IPS-18a (cell line): ENCODE results near the gene PYM1.

Experiments
- H3K27ac ChIP-seq: one replicate; pipeline ENCODE4 v1.5.1; 2013; ENCODE audit warnings: low read length
- H3K27me3 ChIP-seq: one replicate; pipeline ENCODE4 v1.6.1; 2013; ENCODE audit warnings: mild to moderate bottlenecking, low read length; ENCODE audit not compliant: control insufficient read depth, insufficient read depth
- H3K36me3 ChIP-seq: one replicate; pipeline ENCODE4 v1.6.1; 2013; ENCODE audit warnings: low read depth, low read length; ENCODE audit not compliant: control insufficient read depth
- H3K4me1 ChIP-seq: one replicate; pipeline ENCODE4 v1.6.1; 2013; ENCODE audit warnings: low read depth, low read length; ENCODE audit not compliant: control insufficient read depth
- H3K4me3 ChIP-seq: one replicate; pipeline ENCODE4 v1.5.1; 2013; ENCODE audit warnings: low read length
- H3K9ac ChIP-seq: one replicate; pipeline ENCODE4 v1.6.1; 2013; ENCODE audit warnings: mild to moderate bottlenecking, low read length, moderate library complexity
- H3K9me3 ChIP-seq: one replicate; pipeline ENCODE4 v1.6.1; 2013; ENCODE audit warnings: low read depth, low read length; ENCODE audit not compliant: control insufficient read depth

The PYM1 gene

DNA sequence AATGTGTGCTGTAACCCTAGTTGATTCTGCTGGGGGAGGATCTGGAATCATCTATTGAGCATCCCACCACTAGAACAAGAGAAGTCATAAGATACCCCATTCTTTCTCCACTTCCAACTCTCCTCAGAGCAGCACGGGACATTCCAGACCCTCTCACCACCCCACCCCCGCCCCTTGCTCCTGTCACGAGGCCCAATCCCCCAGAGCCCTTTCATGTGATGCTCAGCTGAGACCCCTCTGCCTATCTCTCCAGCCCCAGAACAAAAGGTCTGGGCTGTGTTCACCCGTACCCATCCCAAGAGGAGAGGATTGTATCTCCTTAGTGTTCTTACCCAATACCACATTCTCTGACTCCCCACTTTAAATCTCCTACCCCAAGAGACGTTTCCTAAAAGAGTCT lies 37.5 kb upstream of the PYM1 start:
- Histone ChIP-seq H3K9ac (peak overlapping the region; percentile 79), H3K9me3 (no peaks in the 10 kb centered on the region), H3K36me3 (peaks cover 22% of the 10 kb centered on the region), H3K27ac (peak overlapping the region; percentile 40), H3K4me1 (peaks cover 13% of the 10 kb centered on the region), H3K27me3 (no peaks in the 10 kb centered on the region), H3K4me3 (peak overlapping the region; percentile 88)

- Histone ChIP-seq H3K36me3 (peaks cover 11% of the 10 kb centered on the region), H3K9ac (no peak overlapping the region), H3K27ac (no peak overlapping the region), H3K4me1 (peaks cover 13% of the 10 kb centered on the region), H3K4me3 (no peak overlapping the region), H3K9me3 (no peaks in the 10 kb centered on the region), H3K27me3 (no peaks in the 10 kb centered on the region)
Observed at GRCh38 chr12:55963760-55964159, 36.1 kb upstream of the PYM1 start.

DNA sequence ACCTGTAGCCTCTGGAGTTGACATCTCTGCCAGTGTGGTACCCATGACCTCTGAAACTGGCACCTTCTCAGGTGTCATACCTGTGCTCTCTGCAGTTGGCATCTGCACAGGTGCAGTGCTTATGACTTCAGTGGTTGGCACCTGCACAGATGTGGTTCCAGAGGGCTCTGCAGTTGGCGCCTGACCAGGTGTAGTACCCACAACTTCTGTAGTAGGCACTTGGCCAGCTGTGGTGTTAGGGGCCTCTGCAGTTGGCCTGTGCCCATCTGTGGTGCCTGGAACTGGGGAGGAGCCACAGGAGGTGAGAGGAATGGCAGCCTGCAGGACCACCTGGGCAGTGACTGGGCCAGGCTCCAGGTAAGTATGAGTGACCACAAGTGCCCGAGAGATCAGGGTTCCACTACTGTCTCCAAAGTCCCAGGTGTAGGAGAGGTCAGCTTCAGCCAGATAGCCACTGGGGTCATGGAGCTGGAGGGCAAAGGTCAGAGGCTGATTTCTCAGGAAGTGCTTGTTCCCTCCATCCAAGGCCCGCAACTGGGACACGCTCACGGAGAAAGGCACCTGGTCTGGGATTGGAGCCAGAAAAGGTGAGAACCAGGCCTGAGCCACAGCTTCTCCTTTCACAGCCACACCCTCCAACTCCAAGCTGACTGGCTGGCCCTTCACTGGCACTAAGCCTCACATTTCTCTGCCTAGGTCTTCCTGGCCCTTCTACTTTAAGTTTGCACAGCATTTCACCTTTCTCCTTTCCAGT lies 29.6 kb upstream of the PYM1 start:
- Histone ChIP-seq H3K27ac (no peak overlapping the region), H3K27me3 (no peaks in the 10 kb centered on the region), H3K9ac (no peak overlapping the region), H3K4me1 (no peaks in the 10 kb centered on the region), H3K9me3 (no peaks in the 10 kb centered on the region), H3K36me3 (peaks cover 56% of the 10 kb centered on the region), H3K4me3 (no peak overlapping the region)

GRCh38 chr12:55955800-55956508 lies 28.3 kb upstream of the PYM1 start:
- no peaks in the 10 kb centered on the region for H3K9me3 ChIP-seq
- H3K36me3 ChIP-seq: peaks cover 62% of the 10 kb centered on the region
- H3K4me3 ChIP-seq: no peak overlapping the region
- H3K4me1 ChIP-seq: no peaks in the 10 kb centered on the region
- H3K9ac ChIP-seq: no peak overlapping the region
- no peaks in the 10 kb centered on the region for H3K27me3 ChIP-seq
- no peak overlapping the region for H3K27ac ChIP-seq

- H3K27ac ChIP-seq: no peak overlapping the region
- no peaks in the 10 kb centered on the region for H3K27me3 ChIP-seq
- H3K9ac ChIP-seq: no peak overlapping the region
- no peaks in the 10 kb centered on the region for H3K4me1 ChIP-seq
- no peak overlapping the region for H3K4me3 ChIP-seq
- peaks cover 62% of the 10 kb centered on the region for H3K36me3 ChIP-seq
- no peaks in the 10 kb centered on the region for H3K9me3 ChIP-seq
Observed at GRCh38 chr12:55955344-55955743, 27.6 kb upstream of the PYM1 start.

DNA sequence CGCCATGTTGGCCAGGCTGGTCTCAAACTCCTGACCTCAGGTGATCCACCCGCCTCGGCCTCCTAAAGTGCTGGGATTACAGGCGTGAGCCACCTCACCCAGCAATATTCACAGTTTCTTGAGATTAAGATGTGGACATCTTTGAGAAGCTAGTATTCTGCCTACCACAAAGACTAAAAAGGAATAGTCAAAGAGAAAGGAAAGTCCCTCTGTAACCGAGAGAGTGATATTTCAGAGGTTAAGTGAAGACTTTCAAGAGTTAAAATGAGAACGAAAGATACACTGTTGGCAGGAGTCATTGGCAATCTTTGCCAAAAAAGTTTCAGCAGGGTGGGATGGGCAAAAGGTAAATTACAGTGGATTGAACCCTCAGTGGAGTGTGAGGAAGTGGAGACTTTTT lies 18.9 kb upstream of the PYM1 start:
- H3K9me3 ChIP-seq: no peaks in the 10 kb centered on the region
- H3K27me3 ChIP-seq: no peaks in the 10 kb centered on the region
- no peak overlapping the region for H3K4me3 ChIP-seq
- no peaks in the 10 kb centered on the region for H3K4me1 ChIP-seq
- H3K36me3 ChIP-seq: peaks cover 6% of the 10 kb centered on the region
- no peak overlapping the region for H3K9ac ChIP-seq
- H3K27ac ChIP-seq: no peak overlapping the region

- H3K9ac ChIP-seq: no peak overlapping the region
- no peaks in the 10 kb centered on the region for H3K4me1 ChIP-seq
- H3K27ac ChIP-seq: no peak overlapping the region
- no peaks in the 10 kb centered on the region for H3K27me3 ChIP-seq
- H3K36me3 ChIP-seq: no peaks in the 10 kb centered on the region
- no peak overlapping the region for H3K4me3 ChIP-seq
- no peaks in the 10 kb centered on the region for H3K9me3 ChIP-seq
Observed at GRCh38 chr12:55942577-55943136, 15.0 kb upstream of the PYM1 start.

DNA sequence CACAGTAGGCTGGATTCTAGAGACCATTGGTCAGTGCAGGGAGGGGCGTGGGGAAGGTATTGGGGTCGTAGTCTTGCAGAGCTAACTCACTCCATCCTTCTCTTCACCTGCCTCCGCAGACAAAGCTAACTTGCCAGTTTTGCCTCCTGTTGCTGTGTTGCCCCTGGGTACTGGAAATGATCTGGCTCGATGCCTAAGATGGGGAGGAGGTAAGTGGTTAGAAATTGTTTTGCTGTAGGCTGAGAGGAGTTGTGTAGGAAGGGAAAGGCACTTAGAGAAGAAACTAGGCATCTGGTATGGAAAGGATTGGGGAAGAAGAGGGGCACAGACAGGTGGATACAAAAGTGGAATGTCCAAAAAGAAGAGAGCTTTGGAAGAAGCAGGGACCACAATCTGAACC lies 14.4 kb upstream of the PYM1 start:
- no peaks in the 10 kb centered on the region for H3K27me3 ChIP-seq
- H3K4me3 ChIP-seq: no peak overlapping the region
- no peaks in the 10 kb centered on the region for H3K36me3 ChIP-seq
- no peak overlapping the region for H3K27ac ChIP-seq
- H3K4me1 ChIP-seq: no peaks in the 10 kb centered on the region
- no peak overlapping the region for H3K9ac ChIP-seq
- H3K9me3 ChIP-seq: no peaks in the 10 kb centered on the region

GRCh38 chr12:55940065-55940732 lies 12.5 kb upstream of the PYM1 start:
- Histone ChIP-seq H3K27me3 (no peaks in the 10 kb centered on the region), H3K36me3 (no peaks in the 10 kb centered on the region), H3K9ac (no peak overlapping the region), H3K4me3 (no peak overlapping the region), H3K9me3 (no peaks in the 10 kb centered on the region), H3K27ac (no peak overlapping the region), H3K4me1 (no peaks in the 10 kb centered on the region)

DNA sequence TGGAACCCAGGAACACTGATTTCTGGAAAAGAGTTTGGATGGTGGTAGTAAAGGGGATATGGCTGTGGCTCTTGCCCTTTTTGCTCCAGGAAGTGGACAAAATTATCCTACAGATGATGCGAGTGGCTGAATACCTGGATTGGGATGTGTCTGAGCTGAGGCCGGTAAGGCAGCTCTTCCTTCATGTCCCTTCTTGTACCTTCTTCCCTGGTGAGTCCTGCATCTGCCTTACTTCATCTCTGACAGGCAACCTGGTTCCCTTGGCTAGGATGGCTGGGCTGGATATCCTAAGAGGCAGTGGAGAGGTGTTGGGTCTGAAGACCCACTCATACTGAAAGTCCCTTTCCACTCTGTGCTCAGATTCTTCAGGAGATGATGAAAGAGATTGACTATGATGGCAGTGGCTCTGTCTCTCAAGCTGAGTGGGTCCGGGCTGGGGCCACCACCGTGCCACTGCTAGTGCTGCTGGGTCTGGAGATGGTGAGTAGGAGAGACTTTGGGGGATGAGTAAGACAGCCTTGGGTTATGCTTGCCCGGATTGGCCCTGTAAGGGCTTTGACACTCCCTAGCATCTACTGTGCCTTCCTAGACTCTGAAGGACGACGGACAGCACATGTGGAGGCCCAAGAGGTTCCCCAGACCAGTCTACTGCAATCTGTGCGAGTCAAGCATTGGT lies 11.3 kb upstream of the PYM1 start:
- H3K4me3 ChIP-seq: no peak overlapping the region
- no peak overlapping the region for H3K9ac ChIP-seq
- no peaks in the 10 kb centered on the region for H3K36me3 ChIP-seq
- no peaks in the 10 kb centered on the region for H3K4me1 ChIP-seq
- no peaks in the 10 kb centered on the region for H3K9me3 ChIP-seq
- no peak overlapping the region for H3K27ac ChIP-seq
- H3K27me3 ChIP-seq: peaks cover 9% of the 10 kb centered on the region

GRCh38 chr12:55937981-55938380 lies 10.3 kb upstream of the PYM1 start:
- H3K27me3 ChIP-seq: peaks cover 19% of the 10 kb centered on the region
- H3K4me1 ChIP-seq: no peaks in the 10 kb centered on the region
- no peak overlapping the region for H3K27ac ChIP-seq
- H3K4me3 ChIP-seq: no peak overlapping the region
- H3K9ac ChIP-seq: no peak overlapping the region
- no peaks in the 10 kb centered on the region for H3K9me3 ChIP-seq
- H3K36me3 ChIP-seq: no peaks in the 10 kb centered on the region
